SK-N-SH treated with all-trans-retinoic acid at 6 μM for 48 hours (cell line): Measurements from ENCODE around the gene RXRA.

Experiments
- ATAC-seq: fragments of 200-7000 bp; cut with Tn5 transposase; 3 replicates; pipeline ENCODE4 v1.9.1; 2020; ENCODE audit warnings: mild to moderate bottlenecking, moderate library complexity
- BACH2 ChIP-seq: fragments of 250-450 bp; sonication (Bioruptor Pico); IDR thresholded peaks from 2 replicates; pipeline ENCODE4 v1.9.0; 2021; ENCODE audit warnings: mild to moderate bottlenecking, borderline replicate concordance
- CSDC2 ChIP-seq: fragments of 250-450 bp; sonication (Bioruptor Pico); IDR thresholded peaks from 2 replicates; pipeline ENCODE4 v1.5.0; 2020; ENCODE audit warnings: mild to moderate bottlenecking, moderate library complexity
- ESRRG ChIP-seq: fragments of 250-450 bp; sonication (Bioruptor Pico); IDR thresholded peaks from 2 replicates; pipeline ENCODE4 v1.6.1; 2021; ENCODE audit warnings: mild to moderate bottlenecking
- GLIS3 ChIP-seq: fragments of 250-450 bp; sonication (Bioruptor Pico); IDR thresholded peaks from 2 replicates; pipeline ENCODE4 v1.5.0; 2020; ENCODE audit warnings: mild to moderate bottlenecking, moderate library complexity
- ISL1 ChIP-seq: fragments of 250-450 bp; sonication (Bioruptor Pico); IDR thresholded peaks from 2 replicates; pipeline ENCODE4 v2.1.2; 2022; ENCODE audit warnings: mild to moderate bottlenecking, moderate library complexity
- OSR1 ChIP-seq: fragments of 250-450 bp; sonication (Bioruptor Pico); IDR thresholded peaks from 2 replicates; pipeline ENCODE4 v1.8.0; 2022; ENCODE audit warnings: moderate library complexity, mild to moderate bottlenecking, inconsistent platforms
- PPARA ChIP-seq: fragments of 250-450 bp; sonication (Bioruptor Pico); IDR thresholded peaks from 2 replicates; pipeline ENCODE4 v1.5.0; 2020; ENCODE audit warnings: mild to moderate bottlenecking, borderline replicate concordance
- RARB ChIP-seq: fragments of 250-450 bp; sonication (Bioruptor Pico); IDR thresholded peaks from 2 replicates; pipeline ENCODE4 v1.8.0; 2021; ENCODE audit warnings: mild to moderate bottlenecking, moderate library complexity
- SNAI2 ChIP-seq: fragments of 250-450 bp; sonication (Bioruptor Pico); IDR thresholded peaks from 2 replicates; pipeline ENCODE4 v1.5.0; 2020; ENCODE audit warnings: mild to moderate bottlenecking, moderate library complexity
- TCF4 ChIP-seq: fragments of 250-450 bp; sonication (Bioruptor Pico); IDR thresholded peaks from 2 replicates; pipeline ENCODE4 v1.8.0; 2021; ENCODE audit warnings: mild to moderate bottlenecking, moderate library complexity, borderline replicate concordance
- TOX ChIP-seq: fragments of 250-450 bp; sonication (Bioruptor Pico); IDR thresholded peaks from 2 replicates; pipeline ENCODE4 v1.8.0; 2021; ENCODE audit warnings: mild to moderate bottlenecking, moderate library complexity, borderline replicate concordance
- ZC3H10 ChIP-seq: fragments of 250-450 bp; sonication (Bioruptor Pico); IDR thresholded peaks from 2 replicates; pipeline ENCODE4 v1.5.1; 2021; ENCODE audit warnings: mild to moderate bottlenecking, moderate library complexity
- ZFP3 ChIP-seq: fragments of 250-450 bp; sonication (Bioruptor Pico); IDR thresholded peaks from 2 replicates; pipeline ENCODE4 v1.5.0; 2020; ENCODE audit warnings: mild to moderate bottlenecking, moderate library complexity
- ZFP30 ChIP-seq: fragments of 450-650 bp; formaldehyde crosslinking; IDR thresholded peaks from 2 replicates; pipeline ENCODE4 v1.5.0; 2022; ENCODE audit warnings: mild to moderate bottlenecking, moderate library complexity
- ZNF70 ChIP-seq: fragments of 450-650 bp; formaldehyde crosslinking; IDR thresholded peaks from 2 replicates; pipeline ENCODE4 v1.5.0; 2020; ENCODE audit warnings: mild to moderate bottlenecking, moderate library complexity
- ZNF8 ChIP-seq: fragments of 450-650 bp; formaldehyde crosslinking; IDR thresholded peaks from 2 replicates; pipeline ENCODE4 v1.5.0; 2020; ENCODE audit warnings: mild to moderate bottlenecking, moderate library complexity
- TF ChIP-seq, protein P1 (sequence below): fragments of 250-450 bp; sonication (Bioruptor Pico); IDR thresholded peaks from 2 replicates; pipeline ENCODE4 v1.8.0; 2021; ENCODE audit warnings: low read depth, mild to moderate bottlenecking, moderate library complexity, borderline replicate concordance
- TF ChIP-seq, protein P2 (sequence below): fragments of 250-450 bp; sonication (Bioruptor Pico); IDR thresholded peaks from 2 replicates; pipeline ENCODE4 v1.5.1; 2021; ENCODE audit warnings: mild to moderate bottlenecking, moderate library complexity
- TF ChIP-seq, protein P3 (sequence below): fragments of 250-450 bp; sonication (Bioruptor Pico); IDR thresholded peaks from 2 replicates; pipeline ENCODE4 v1.5.1; 2020; ENCODE audit warnings: low read depth, mild to moderate bottlenecking, moderate library complexity
- TF ChIP-seq, protein P4 (sequence below): fragments of 250-450 bp; sonication (Bioruptor Pico); IDR thresholded peaks from 2 replicates; pipeline ENCODE4 v1.8.0; 2020; ENCODE audit warnings: mild to moderate bottlenecking, moderate library complexity, borderline replicate concordance

Gene RXRA

DNA sequence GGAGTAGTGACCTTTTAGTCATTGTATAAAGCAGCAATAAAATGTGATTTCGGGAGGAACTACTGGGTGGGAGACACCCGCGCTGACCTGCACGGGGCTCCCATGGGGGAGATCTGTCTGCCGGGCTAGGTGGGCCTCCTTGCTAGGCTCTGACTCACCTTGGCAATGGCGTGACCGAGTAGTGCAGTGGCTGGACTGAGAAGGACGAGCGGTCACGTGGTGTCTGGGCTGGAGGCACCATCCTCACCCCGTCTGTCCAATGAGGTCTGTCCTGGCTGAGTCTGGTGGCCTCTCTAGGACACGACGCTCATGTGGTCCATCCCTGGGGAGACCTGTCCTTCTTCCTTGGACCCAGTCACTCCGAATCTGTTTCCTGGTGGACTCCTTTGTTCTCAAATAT is 151.7 kb downstream of the RXRA start (continued):
- no peak for TF ChIP-seq ZFP3
- no peak for TF ChIP-seq RARB (CRISPR knock-in tag)
- TF ChIP-seq, protein P1, sequence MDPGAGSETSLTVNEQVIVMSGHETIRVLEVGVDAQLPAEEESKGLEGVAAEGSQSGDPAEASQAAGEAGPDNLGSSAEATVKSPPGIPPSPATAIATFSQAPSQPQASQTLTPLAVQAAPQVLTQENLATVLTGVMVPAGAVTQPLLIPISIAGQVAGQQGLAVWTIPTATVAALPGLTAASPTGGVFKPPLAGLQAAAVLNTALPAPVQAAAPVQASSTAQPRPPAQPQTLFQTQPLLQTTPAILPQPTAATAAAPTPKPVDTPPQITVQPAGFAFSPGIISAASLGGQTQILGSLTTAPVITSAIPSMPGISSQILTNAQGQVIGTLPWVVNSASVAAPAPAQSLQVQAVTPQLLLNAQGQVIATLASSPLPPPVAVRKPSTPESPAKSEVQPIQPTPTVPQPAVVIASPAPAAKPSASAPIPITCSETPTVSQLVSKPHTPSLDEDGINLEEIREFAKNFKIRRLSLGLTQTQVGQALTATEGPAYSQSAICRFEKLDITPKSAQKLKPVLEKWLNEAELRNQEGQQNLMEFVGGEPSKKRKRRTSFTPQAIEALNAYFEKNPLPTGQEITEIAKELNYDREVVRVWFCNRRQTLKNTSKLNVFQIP = no peak
- TF ChIP-seq ZNF70 (CRISPR knock-in tag) = no peak

DNA sequence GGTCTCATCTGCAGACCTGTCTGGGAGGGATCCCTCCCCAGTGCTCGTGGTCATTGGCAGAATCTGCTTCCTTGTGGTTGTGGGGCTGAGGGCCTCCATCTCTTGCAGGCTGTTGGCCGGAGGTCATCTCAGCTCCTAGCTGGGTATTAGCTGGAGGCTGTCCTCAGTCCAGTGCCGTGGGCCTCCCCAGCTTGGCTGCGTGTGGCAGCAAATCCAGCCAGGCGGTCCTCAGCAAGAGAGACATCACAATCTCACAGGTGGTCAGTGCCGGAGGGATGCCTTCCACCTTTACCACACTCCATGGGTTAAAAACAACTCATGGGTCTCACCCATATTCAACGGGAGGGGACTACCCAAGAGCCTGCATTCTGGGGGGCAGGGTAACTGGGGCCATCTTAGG is 155.5 kb downstream of the RXRA start:
- ATAC-seq = no peak
- TF ChIP-seq PPARA (CRISPR knock-in tag) (no peak), BACH2 (CRISPR knock-in tag) (no peak)
- TF ChIP-seq, protein P2, sequence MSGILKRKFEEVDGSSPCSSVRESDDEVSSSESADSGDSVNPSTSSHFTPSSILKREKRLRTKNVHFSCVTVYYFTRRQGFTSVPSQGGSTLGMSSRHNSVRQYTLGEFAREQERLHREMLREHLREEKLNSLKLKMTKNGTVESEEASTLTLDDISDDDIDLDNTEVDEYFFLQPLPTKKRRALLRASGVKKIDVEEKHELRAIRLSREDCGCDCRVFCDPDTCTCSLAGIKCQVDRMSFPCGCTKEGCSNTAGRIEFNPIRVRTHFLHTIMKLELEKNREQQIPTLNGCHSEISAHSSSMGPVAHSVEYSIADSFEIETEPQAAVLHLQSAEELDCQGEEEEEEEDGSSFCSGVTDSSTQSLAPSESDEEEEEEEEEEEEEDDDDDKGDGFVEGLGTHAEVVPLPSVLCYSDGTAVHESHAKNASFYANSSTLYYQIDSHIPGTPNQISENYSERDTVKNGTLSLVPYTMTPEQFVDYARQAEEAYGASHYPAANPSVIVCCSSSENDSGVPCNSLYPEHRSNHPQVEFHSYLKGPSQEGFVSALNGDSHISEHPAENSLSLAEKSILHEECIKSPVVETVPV (CRISPR knock-in tag) = no peak
- TF ChIP-seq, protein P3, sequence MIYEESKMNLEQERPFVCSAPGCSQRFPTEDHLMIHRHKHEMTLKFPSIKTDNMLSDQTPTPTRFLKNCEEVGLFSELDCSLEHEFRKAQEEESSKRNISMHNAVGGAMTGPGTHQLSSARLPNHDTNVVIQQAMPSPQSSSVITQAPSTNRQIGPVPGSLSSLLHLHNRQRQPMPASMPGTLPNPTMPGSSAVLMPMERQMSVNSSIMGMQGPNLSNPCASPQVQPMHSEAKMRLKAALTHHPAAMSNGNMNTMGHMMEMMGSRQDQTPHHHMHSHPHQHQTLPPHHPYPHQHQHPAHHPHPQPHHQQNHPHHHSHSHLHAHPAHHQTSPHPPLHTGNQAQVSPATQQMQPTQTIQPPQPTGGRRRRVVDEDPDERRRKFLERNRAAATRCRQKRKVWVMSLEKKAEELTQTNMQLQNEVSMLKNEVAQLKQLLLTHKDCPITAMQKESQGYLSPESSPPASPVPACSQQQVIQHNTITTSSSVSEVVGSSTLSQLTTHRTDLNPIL = no peak
- TF ChIP-seq, protein P1 = no peak

DNA sequence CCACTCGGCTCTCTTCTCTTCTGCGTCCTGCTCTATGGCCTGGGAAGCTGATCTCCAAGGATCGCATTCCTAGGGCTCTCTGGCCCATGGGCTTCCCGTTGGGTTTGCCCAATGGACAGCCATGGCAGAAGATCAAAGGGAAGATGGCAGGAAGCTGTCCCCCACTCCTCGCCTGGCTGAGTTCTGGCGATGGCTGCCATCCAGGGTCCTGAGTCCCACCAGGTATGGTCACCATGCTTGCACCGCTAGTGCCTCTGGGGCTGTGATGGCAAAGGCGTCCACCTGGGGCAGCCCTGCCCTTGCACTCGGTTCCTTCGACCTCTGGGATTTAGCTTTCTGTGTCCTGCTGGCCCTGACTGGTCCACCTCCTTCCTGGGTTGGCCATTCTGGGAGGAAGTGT is 156.0 kb downstream of the RXRA start:
- TF ChIP-seq TOX (CRISPR knock-in tag) = no peak
- TF ChIP-seq BACH2 (CRISPR knock-in tag) = no peak
- TF ChIP-seq, protein P4, sequence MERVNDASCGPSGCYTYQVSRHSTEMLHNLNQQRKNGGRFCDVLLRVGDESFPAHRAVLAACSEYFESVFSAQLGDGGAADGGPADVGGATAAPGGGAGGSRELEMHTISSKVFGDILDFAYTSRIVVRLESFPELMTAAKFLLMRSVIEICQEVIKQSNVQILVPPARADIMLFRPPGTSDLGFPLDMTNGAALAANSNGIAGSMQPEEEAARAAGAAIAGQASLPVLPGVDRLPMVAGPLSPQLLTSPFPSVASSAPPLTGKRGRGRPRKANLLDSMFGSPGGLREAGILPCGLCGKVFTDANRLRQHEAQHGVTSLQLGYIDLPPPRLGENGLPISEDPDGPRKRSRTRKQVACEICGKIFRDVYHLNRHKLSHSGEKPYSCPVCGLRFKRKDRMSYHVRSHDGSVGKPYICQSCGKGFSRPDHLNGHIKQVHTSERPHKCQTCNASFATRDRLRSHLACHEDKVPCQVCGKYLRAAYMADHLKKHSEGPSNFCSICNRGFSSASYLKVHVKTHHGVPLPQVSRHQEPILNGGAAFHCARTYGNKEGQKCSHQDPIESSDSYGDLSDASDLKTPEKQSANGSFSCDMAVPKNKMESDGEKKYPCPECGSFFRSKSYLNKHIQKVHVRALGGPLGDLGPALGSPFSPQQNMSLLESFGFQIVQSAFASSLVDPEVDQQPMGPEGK = no peak
- TF ChIP-seq GLIS3 = no peak
- TF ChIP-seq ZNF8 = no peak
- no peak for TF ChIP-seq RARB (CRISPR knock-in tag)
- TF ChIP-seq ZC3H10 (CRISPR knock-in tag) = no peak
- no peak for TF ChIP-seq CSDC2 (CRISPR knock-in tag)
- TF ChIP-seq, protein P1 = no peak
- no peak for TF ChIP-seq ZNF70 (CRISPR knock-in tag)
- TF ChIP-seq ISL1 (CRISPR knock-in tag) = no peak
- no peak for TF ChIP-seq ZFP3
- no peak for TF ChIP-seq TCF4 (CRISPR knock-in tag)
- ATAC-seq = no peak

DNA sequence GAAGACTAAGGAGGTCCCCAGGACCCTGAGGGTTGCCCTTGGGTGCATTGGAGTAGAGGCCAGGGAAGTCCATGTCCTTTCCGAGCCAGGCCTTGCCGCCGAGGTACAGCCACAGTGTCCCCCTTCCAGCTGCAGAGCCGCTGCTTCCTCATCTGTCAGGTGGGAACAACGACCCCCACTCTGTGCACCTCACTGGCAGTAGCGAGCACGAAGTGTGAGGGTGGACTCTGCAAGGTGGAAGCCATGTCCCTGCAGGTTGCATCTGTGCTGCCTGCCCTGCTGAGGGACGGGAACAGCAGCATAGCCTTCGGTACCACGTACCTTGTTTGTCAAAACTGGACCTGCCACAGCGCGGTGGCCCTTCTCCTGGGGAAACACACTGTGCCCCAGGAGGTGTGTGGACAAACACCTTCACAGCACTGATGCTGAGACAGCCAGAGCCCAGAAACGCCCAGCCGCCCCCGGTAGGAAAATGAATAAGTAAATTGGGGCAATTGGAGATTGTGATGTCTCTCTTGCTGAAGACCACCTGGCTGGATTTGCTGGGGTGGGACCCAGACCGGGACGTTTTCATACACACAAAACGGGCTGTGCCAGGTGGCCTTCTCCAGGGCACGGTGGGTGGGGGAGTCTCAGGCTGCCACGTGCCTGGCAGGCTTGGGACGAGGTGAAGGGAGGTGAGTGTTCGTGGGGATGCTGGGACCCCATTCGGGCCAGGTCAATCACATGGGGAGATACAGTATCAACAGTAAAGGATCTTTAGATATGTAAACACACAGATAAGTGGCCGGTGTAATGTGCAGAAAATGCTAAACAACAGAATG is 157.3 kb downstream of the RXRA start:
- ATAC-seq = no peak
- TF ChIP-seq, protein P1 = no peak
- TF ChIP-seq ZNF8 (no peak), ZFP30 (no peak), RARB (CRISPR knock-in tag) (no peak), GLIS3 (no peak), ESRRG (no peak), CSDC2 (CRISPR knock-in tag) (no peak), OSR1 (CRISPR knock-in tag) (no peak), SNAI2 (CRISPR knock-in tag) (no peak), ISL1 (CRISPR knock-in tag) (no peak), PPARA (CRISPR knock-in tag) (no peak)
- TF ChIP-seq, protein P2 (CRISPR knock-in tag) = no peak
- TF ChIP-seq, protein P4 = no peak
